ENCODE results near the gene WFDC11. TPM values are rescaled to one million over a fixed set of nuclear protein-coding genes. Genes with fewer than 3 reads are reported as not detected.
"Not testable (repeated sequence)": the region's sequence is repeated elsewhere in the genome, so short reads cannot be mapped to it uniquely, and the experiment has no call there.

The WFDC11 gene
- total RNA-seq, 2 experiments from 2014 or later = not detected

- intact Hi-C loops (cut with micrococcal nuclease; ENCODE audit: unreplicated experiment) = no loop called here
- TF ChIP-seq CTCF (conservative IDR thresholded peaks at IDR 0.05; ENCODE audit: low read length) = no peak
- no peak for TF ChIP-seq EZH2phosphoT487 (IDR thresholded peaks at IDR 0.05; ENCODE audit: borderline replicate concordance, low read depth, low read length)
- no peak for DNase-seq (ENCODE audit: low spot score)
- no peaks in the 10 kb centered on the region for H3K9me2 ChIP-seq (ENCODE audit: insufficient read depth, low read length)
- H3K9me3 ChIP-seq (ENCODE audit: low read length) = no peaks in the 10 kb centered on the region
- POLR2A ChIA-PET = interaction anchor here (0.6 kb wide), 1 partner anchor 50 kb away, joined by 3 read pairs; no protein-coding TSS in a partner anchor
- no peaks in the 10 kb centered on the region for H3K36me3 ChIP-seq (ENCODE audit: insufficient read depth, low read length)
- H3K4me1 ChIP-seq (ENCODE audit: insufficient read depth, low read length, poor library complexity, severe bottlenecking) = no peaks in the 10 kb centered on the region
- no peak within 1 kb of the TSS for H3K4me3 ChIP-seq (ENCODE audit: low read depth, low read length, poor library complexity, severe bottlenecking)
- no peak within 1 kb of the TSS for H3K27ac ChIP-seq (ENCODE audit: low read depth, low read length, poor library complexity, severe bottlenecking)
- CTCF ChIA-PET (ENCODE audit: unreplicated experiment) = no interaction called here
- H3K79me2 ChIP-seq (ENCODE audit: insufficient read depth, low read depth, low read length) = no peaks in the 10 kb centered on the region
- no TSS peak for BruUV-seq (replicated peaks)
- no peaks in the 10 kb centered on the region for H4K20me1 ChIP-seq (ENCODE audit: insufficient read depth, low read length)
- H2AFZ ChIP-seq (ENCODE audit: low read length) = no peak within 1 kb of the TSS
- H3K4me2 ChIP-seq (ENCODE audit: low read length) = no peak within 1 kb of the TSS
Observed at GRCh38 chr20:45701873-45702272, 31.8 kb upstream of the WFDC11 start, which contains the start of gene WFDC13. Gene WFDC13 (plus strand): TSS chr20:45702038. CDS start chr20:45702124, 86 bp downstream.

GRCh38 chr20:45701104-45701503, 31.1 kb upstream of the WFDC11 start:
- no peaks in the 10 kb centered on the region for H3K9me3 ChIP-seq (ENCODE audit: low read length)
- POLR2A ChIA-PET = no interaction called here
- no peak for DNase-seq (ENCODE audit: low spot score)
- H3K4me3 ChIP-seq (ENCODE audit: low read depth, low read length, poor library complexity, severe bottlenecking) = no peak overlapping the region
- CTCF ChIA-PET (ENCODE audit: unreplicated experiment) = no interaction called here
- no peaks in the 10 kb centered on the region for H3K36me3 ChIP-seq (ENCODE audit: insufficient read depth, low read length)
- H3K9me2 ChIP-seq (ENCODE audit: insufficient read depth, low read length) = no peaks in the 10 kb centered on the region
- intact Hi-C loops (cut with micrococcal nuclease; ENCODE audit: unreplicated experiment) = no loop called here
- no peaks in the 10 kb centered on the region for H3K79me2 ChIP-seq (ENCODE audit: insufficient read depth, low read depth, low read length)
- no peak for TF ChIP-seq EZH2phosphoT487 (IDR thresholded peaks at IDR 0.05; ENCODE audit: borderline replicate concordance, low read depth, low read length)
- no peak for TF ChIP-seq CTCF (conservative IDR thresholded peaks at IDR 0.05; ENCODE audit: low read length)
- no TSS peak for BruUV-seq (replicated peaks)
- H4K20me1 ChIP-seq (ENCODE audit: insufficient read depth, low read length) = no peaks in the 10 kb centered on the region
- no peaks in the 10 kb centered on the region for H3K4me1 ChIP-seq (ENCODE audit: insufficient read depth, low read length, poor library complexity, severe bottlenecking)
- no peak overlapping the region for H2AFZ ChIP-seq (ENCODE audit: low read length)
- H3K4me2 ChIP-seq (ENCODE audit: low read length) = no peak overlapping the region
- H3K27ac ChIP-seq (ENCODE audit: low read depth, low read length, poor library complexity, severe bottlenecking) = no peak overlapping the region

- no TSS peak for BruUV-seq (replicated peaks)
- Histone ChIP-seq H2AFZ (ENCODE audit: low read length) (no peak overlapping the region), H4K20me1 (ENCODE audit: insufficient read depth, low read length) (no peaks in the 10 kb centered on the region), H3K4me1 (ENCODE audit: insufficient read depth, low read length, poor library complexity, severe bottlenecking) (no peaks in the 10 kb centered on the region), H3K4me3 (ENCODE audit: low read depth, low read length, poor library complexity, severe bottlenecking) (no peak overlapping the region), H3K9me3 (ENCODE audit: low read length) (no peaks in the 10 kb centered on the region), H3K9me2 (ENCODE audit: insufficient read depth, low read length) (no peaks in the 10 kb centered on the region), H3K36me3 (ENCODE audit: insufficient read depth, low read length) (no peaks in the 10 kb centered on the region), H3K4me2 (ENCODE audit: low read length) (no peak overlapping the region), H3K79me2 (ENCODE audit: insufficient read depth, low read depth, low read length) (no peaks in the 10 kb centered on the region), H3K27ac (ENCODE audit: low read depth, low read length, poor library complexity, severe bottlenecking) (no peak overlapping the region)
- TF ChIP-seq CTCF (conservative IDR thresholded peaks at IDR 0.05; ENCODE audit: low read length) (no peak), EZH2phosphoT487 (IDR thresholded peaks at IDR 0.05; ENCODE audit: borderline replicate concordance, low read depth, low read length) (no peak)
- DNase-seq (ENCODE audit: low spot score) = no peak
- intact Hi-C loops (cut with micrococcal nuclease; ENCODE audit: unreplicated experiment) = no loop called here
- CTCF ChIA-PET (ENCODE audit: unreplicated experiment) = no interaction called here
- POLR2A ChIA-PET = no interaction called here
Observed at GRCh38 chr20:45695496-45695895, 25.5 kb upstream of the WFDC11 start.

GRCh38 chr20:45693346-45693745, 23.3 kb upstream of the WFDC11 start:
- H3K36me3 ChIP-seq (ENCODE audit: insufficient read depth, low read length); H2AFZ ChIP-seq (ENCODE audit: low read length); H3K4me2 ChIP-seq (ENCODE audit: low read length); H3K4me3 ChIP-seq (ENCODE audit: low read depth, low read length, poor library complexity, severe bottlenecking); POLR2A ChIA-PET; H3K79me2 ChIP-seq (ENCODE audit: insufficient read depth, low read depth, low read length); H4K20me1 ChIP-seq (ENCODE audit: insufficient read depth, low read length); intact Hi-C loops (cut with micrococcal nuclease; ENCODE audit: unreplicated experiment); DNase-seq (ENCODE audit: low spot score); H3K9me2 ChIP-seq (ENCODE audit: insufficient read depth, low read length); BruUV-seq (replicated peaks); H3K9me3 ChIP-seq (ENCODE audit: low read length); CTCF ChIA-PET (ENCODE audit: unreplicated experiment); H3K4me1 ChIP-seq (ENCODE audit: insufficient read depth, low read length, poor library complexity, severe bottlenecking); H3K27ac ChIP-seq (ENCODE audit: low read depth, low read length, poor library complexity, severe bottlenecking): not testable (repeated sequence)

Measured in OCI-LY7 (cell line).